Memory B cell (primary cell): ENCODE results near the gene TCF25.
"Not testable (repeated sequence)": the region's sequence is repeated elsewhere in the genome, so short reads cannot be mapped to it uniquely, and the experiment has no call there.

Experiments used
- ATAC-seq: fragments of 150-1000 bp; cut with Tn5 transposase; 2 replicates; pipeline ENCODE4 v1.10.0; 2021; ENCODE audit warnings: low read depth, mild to moderate bottlenecking, moderate library complexity
- DNase-seq, 2 donors: peaks; one replicate each; pipeline ENCODE4 v3.0.0; 2022; ENCODE audit warnings: low spot score in 2 of 2
- H3K27ac Mint-ChIP-seq: one replicate; pipeline ENCODE4 v1.8.0; 2022; ENCODE audit warnings: mild to moderate bottlenecking, moderate library complexity, mixed read lengths
- H3K27me3 Mint-ChIP-seq: one replicate; pipeline ENCODE4 v1.8.0; 2022; ENCODE audit warnings: mixed read lengths
- H3K36me3 Mint-ChIP-seq: one replicate; pipeline ENCODE4 v1.8.0; 2022; ENCODE audit warnings: mild to moderate bottlenecking, mixed read lengths
- H3K4me1 Mint-ChIP-seq: one replicate; pipeline ENCODE4 v1.8.0; 2022; ENCODE audit warnings: mixed read lengths
- H3K4me3 Mint-ChIP-seq: one replicate; pipeline ENCODE4 v1.8.0; 2022; ENCODE audit warnings: mild to moderate bottlenecking, moderate library complexity, mixed read lengths
- H3K9me3 Mint-ChIP-seq: one replicate; pipeline ENCODE4 v1.8.0; 2022; ENCODE audit warnings: mixed read lengths

The TCF25 gene, protein sequence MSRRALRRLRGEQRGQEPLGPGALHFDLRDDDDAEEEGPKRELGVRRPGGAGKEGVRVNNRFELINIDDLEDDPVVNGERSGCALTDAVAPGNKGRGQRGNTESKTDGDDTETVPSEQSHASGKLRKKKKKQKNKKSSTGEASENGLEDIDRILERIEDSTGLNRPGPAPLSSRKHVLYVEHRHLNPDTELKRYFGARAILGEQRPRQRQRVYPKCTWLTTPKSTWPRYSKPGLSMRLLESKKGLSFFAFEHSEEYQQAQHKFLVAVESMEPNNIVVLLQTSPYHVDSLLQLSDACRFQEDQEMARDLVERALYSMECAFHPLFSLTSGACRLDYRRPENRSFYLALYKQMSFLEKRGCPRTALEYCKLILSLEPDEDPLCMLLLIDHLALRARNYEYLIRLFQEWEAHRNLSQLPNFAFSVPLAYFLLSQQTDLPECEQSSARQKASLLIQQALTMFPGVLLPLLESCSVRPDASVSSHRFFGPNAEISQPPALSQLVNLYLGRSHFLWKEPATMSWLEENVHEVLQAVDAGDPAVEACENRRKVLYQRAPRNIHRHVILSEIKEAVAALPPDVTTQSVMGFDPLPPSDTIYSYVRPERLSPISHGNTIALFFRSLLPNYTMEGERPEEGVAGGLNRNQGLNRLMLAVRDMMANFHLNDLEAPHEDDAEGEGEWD

DNA sequence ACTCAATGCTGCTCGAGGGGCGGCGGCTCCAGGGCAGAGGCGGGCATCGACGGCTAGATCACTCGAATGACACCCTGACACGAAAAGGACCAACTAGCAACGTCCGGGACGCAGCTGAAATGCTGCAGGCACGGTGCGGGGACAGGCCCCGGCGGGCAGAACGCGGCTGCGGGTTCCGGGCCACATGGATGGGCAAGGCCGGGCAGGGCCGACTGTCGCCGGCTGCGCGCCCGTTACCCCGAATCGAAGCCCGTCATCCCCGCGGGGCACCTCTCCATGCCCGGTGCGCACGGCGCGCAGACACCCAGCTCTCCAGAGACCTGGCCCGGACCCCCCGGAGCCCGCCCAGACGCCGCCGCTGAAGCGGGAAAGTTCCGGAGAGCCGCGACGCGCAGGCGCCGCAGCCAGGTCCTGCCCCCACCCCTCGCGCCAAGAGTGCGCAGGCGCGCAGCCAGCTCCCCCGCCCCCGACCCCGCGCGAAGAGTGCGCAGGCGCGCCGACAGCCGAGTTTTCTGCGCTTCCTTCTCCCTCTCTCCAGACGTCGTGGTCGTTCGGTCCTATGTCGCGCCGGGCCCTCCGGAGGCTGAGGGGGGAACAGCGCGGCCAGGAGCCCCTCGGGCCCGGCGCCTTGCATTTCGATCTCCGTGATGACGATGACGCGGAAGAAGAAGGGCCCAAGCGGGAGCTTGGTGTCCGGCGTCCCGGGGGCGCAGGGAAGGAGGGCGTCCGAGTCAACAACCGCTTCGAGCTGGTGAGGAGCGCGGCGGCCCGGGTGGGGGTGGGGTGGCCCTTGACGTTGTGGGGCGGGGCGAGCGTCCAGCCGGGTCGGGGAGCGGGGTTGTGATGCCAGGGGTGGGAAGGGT, at the start of gene TCF25:
TCF25 (plus strand) TSS at position 484 of the 863 bp plus-strand sequence; CDS start at position 560, 76 bp downstream.
- peaks cover 8% of the 10 kb centered on the region for H3K4me1 Mint-ChIP-seq
- peak within 1 kb of the TSS; percentile 97 for H3K4me3 Mint-ChIP-seq
- peak within 1 kb of the TSS; percentile 99 for H3K27ac Mint-ChIP-seq
- ATAC-seq (peak; percentile 34), DNase-seq (peak; percentile 75 to 83)
- peaks cover 2% of the 10 kb centered on the region for H3K9me3 Mint-ChIP-seq
- H3K27me3 Mint-ChIP-seq: no peaks in the 10 kb centered on the region
- H3K36me3 Mint-ChIP-seq: peaks cover 5% of the 10 kb centered on the region

GRCh38 chr16:89823824-89824148, 49.6 kb upstream of the TCF25 start:
- DNase-seq, H3K36me3 Mint-ChIP-seq, H3K4me1 Mint-ChIP-seq, ATAC-seq, H3K4me3 Mint-ChIP-seq, H3K9me3 Mint-ChIP-seq, H3K27me3 Mint-ChIP-seq, H3K27ac Mint-ChIP-seq: not testable (repeated sequence)

DNA sequence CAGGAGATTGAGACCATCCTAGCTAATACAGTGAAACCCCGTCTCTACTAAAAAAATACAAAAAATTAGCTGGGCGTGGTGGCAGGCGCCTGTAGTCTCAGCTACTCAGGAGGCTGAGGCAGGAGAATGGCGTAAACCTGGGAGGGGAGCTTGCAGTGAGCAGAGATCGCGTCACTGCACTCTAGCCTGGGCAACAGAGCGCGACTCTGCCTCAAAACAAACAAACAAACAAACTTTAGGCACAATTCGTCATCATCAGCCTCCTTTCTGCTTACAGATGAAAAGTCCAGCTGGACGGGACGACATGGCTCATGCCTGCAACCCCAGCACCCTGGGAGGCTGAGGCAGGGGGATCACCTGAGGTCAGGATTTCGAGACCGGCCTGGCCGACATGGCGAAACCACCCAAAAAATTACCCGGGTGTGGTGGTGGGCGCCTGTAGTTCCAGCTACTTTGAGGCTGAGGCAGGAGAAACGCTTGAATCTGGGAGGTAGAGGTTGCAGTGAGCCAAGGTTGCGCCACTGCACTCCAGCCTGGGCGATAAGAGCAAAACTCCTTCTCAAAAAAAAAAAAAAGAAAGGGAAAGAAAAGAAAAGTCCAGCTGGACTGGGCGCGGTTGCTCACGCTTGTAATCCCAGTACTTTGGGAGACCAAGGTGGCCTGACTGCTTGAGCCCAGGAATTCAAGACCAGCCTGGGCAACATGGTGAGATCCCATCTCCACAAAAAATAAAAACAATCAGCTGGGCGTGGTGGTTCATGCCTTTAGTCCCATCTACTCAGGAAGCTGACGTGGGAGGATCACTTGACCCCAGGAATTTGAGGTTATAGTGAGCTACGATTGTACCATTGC, 46.6 kb upstream of the TCF25 start:
- no peak overlapping the region for H3K4me3 Mint-ChIP-seq
- no peaks in the 10 kb centered on the region for H3K4me1 Mint-ChIP-seq
- no peak overlapping the region for H3K27ac Mint-ChIP-seq
- DNase-seq: no peak
- no peaks in the 10 kb centered on the region for H3K36me3 Mint-ChIP-seq
- H3K27me3 Mint-ChIP-seq: peaks cover 16% of the 10 kb centered on the region
- no peak for ATAC-seq
- H3K9me3 Mint-ChIP-seq: no peaks in the 10 kb centered on the region

DNA sequence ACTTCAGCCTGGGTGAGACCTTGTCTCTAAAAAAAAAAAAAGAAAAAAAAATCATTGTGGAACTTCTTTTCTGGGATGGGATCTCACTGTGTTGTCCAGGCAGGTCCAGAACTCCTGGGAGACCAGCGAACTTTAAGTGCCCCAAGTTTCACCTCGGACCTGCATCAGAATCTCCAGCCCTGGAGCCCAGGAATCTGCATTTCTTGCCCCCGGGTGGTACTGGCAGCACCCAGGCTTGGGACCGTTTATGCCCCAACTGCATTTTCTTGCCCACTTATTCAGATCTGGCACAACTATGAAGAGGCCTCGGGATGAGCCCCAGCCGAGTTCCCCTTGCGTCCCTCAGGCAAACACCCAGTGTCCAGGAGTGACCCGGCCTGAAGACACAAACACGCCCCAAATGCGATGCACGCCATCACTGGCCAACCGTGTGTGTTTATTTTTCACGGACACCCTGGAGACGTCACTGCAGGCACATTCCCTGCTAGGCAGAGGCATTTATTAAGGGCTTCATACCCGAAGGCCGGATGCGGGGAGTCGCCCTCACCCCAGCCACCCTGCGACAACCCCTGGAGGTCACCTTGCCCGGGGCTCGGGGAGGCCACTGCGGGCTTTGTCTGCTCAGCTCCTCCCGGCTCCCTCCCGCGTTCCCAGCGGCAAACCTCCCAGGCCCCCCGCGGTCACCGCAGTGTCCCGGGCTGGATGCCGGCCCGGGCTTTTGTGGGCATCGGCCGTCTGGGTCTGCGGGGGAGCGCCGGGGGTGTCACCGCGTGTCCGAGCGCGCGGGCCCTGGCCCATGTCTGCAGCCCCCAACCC, 45.8 kb upstream of the TCF25 start:
- peak overlapping the region; percentile 29 for H3K4me3 Mint-ChIP-seq
- peaks cover 24% of the 10 kb centered on the region for H3K27me3 Mint-ChIP-seq
- no peaks in the 10 kb centered on the region for H3K9me3 Mint-ChIP-seq
- ATAC-seq (no peak), DNase-seq (no peak)
- H3K4me1 Mint-ChIP-seq: no peaks in the 10 kb centered on the region
- H3K36me3 Mint-ChIP-seq: no peaks in the 10 kb centered on the region
- no peak overlapping the region for H3K27ac Mint-ChIP-seq

DNA sequence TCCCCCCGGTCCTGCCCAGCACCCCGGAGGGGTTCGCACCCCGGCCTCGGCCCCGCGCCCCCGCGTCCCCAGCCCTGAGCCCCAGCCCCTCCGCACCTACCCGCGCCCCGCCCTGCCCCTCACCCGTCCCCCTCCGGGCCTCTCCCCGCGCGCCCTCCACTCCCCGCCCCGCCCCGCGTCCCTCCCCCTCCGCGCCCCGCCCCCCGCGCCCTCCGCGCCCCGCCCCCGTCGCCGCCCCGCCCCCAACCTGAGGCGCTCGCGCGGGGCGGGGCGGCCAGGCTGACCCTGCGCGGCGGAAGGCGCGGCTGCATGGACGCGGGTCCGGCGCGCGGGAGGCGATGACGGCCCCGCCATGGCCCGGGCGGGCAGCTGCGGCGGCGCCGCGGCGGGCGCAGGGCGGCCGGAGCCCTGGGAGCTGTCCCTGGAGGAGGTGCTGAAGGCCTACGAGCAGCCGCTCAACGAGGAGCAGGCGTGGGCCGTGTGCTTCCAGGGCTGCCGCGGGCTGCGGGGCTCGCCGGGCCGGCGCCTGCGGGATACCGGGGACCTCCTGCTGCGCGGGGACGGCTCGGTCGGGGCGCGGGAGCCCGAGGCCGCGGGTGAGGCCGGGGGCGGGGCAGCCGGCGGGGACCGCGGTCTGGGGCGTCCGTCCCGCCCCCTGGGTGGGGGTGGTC, 45.1 kb upstream of the TCF25 start, which contains the start of gene SPIRE2:
SPIRE2 (plus strand) TSS at position 277 of the 671 bp plus-strand sequence; CDS start at position 353, 76 bp downstream.
- DNase-seq: peak; percentile 64 to 72
- Mint-ChIP-seq H3K9me3 (no peaks in the 10 kb centered on the region), H3K4me1 (no peaks in the 10 kb centered on the region), H3K36me3 (no peaks in the 10 kb centered on the region), H3K27me3 (peaks cover 25% of the 10 kb centered on the region), H3K27ac (no peak within 1 kb of the TSS), H3K4me3 (peak within 1 kb of the TSS; percentile 33)
- peak; percentile 95 for ATAC-seq

DNA sequence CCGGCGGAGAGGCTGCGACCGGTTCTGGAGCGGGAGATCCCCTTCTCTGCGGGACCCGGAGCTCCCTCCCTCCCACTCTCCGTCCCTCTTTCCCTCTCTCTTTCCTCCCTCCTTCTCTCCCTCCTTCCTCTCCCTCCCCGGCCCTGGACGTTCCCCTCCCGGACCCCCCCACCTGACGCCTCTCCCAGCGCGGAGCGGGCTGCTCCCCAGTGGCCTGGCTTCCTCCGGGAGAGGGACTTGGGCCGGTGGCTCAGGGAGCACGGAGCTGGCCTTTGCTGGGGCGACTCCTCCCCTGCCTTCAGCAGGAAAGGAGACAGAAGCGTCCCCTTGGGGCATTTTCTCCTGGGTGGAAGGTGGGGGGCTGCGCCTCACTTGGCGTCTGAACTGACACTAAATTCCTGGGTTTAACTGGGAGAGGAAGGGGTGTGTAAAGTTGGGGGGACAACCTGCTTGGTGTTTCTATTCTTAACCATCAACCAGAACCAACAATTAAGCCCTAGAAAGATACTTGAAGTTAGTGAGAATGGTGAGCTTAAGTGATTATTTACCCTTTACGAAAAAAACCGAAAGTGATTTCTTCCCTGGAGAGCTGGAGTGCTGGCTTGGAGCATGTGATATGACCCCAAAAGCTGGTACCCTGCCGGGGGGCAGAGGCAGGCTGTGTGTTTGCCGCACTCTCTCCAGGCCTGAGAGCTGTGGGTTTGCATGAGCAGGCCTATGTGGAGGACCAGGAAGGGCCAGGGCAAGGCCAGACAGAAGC, 44.3 kb upstream of the TCF25 start:
- Mint-ChIP-seq H3K4me1 (no peaks in the 10 kb centered on the region), H3K9me3 (no peaks in the 10 kb centered on the region), H3K36me3 (no peaks in the 10 kb centered on the region), H3K4me3 (peak overlapping the region; percentile 33), H3K27ac (no peak overlapping the region), H3K27me3 (peaks cover 25% of the 10 kb centered on the region)
- ATAC-seq (no peak), DNase-seq (no peak)

- no peak for ATAC-seq
- Mint-ChIP-seq H3K27ac (no peak overlapping the region), H3K27me3 (peaks cover 25% of the 10 kb centered on the region), H3K4me1 (no peaks in the 10 kb centered on the region), H3K4me3 (no peak overlapping the region), H3K9me3 (no peaks in the 10 kb centered on the region), H3K36me3 (no peaks in the 10 kb centered on the region)
- no peak for DNase-seq
Measured at GRCh38 chr16:89829630-89830437, 43.6 kb upstream of the TCF25 start.

DNA sequence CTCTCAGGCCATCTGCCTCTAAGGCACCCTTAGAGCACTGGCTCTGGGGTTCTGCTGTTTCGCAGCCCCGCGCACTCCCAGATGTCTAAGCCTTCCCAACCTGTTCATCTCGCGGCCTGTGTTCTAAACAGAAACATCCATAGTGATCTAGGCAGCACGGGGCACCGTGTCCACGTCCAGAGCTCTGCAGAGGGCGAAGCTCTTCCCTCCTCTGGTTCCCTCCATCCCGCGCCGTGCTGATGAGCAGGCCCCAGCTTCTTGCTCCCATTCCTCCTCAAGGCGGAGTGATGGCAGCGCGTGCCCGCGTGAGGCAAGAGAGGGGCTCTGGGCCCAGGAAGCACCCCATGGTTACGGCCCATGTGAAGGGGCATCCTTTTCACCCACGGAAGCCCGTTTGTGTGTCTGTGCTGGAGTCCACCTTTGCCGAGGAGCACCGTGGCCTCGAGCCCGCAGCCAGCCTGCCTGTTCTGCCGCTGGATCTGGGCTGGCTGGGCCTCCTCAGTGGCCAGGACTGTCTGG, 41.5 kb upstream of the TCF25 start:
- H3K27ac Mint-ChIP-seq: no peak overlapping the region
- no peak for ATAC-seq
- no peaks in the 10 kb centered on the region for H3K36me3 Mint-ChIP-seq
- H3K4me1 Mint-ChIP-seq: no peaks in the 10 kb centered on the region
- H3K27me3 Mint-ChIP-seq: peaks cover 25% of the 10 kb centered on the region
- H3K9me3 Mint-ChIP-seq: no peaks in the 10 kb centered on the region
- no peak overlapping the region for H3K4me3 Mint-ChIP-seq
- DNase-seq: no peak

DNA sequence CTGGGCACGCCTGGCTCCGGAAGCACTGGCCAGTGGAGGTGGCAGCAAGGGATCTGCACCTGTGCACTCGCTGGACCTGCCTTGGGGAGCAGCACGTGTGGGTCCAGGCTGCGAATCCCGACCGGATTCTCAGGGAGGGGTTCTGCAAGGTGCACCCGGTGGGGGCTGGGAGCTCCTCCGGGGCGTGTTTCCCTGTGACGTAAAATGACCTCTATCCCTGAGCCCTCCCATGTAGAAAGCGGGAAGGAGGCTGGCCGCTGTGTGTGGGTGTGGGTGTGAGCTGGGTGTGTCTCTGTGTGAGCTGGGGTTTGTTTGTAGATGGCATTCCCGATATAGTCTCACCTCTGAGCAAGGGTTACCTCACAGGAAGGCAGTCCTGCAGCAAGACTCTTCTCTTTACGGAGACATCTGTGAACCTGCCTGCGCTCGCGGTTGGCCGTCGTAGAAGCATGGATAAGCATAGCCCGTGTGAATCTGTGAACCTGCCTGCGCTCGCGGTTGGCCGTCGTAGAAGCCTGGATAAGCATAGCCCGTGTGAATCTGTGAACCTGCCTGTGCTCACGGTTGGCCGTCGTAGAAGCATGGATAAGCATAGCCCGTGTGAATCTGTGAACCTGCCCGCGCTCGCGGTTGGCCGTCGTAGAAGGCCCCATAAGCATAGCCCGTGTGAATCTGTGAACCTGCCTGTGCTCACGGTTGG, 39.6 kb upstream of the TCF25 start:
- not testable (repeated sequence) for H3K27ac Mint-ChIP-seq, H3K4me3 Mint-ChIP-seq, ATAC-seq, DNase-seq, H3K36me3 Mint-ChIP-seq, H3K4me1 Mint-ChIP-seq, H3K9me3 Mint-ChIP-seq
- H3K27me3 Mint-ChIP-seq: peaks cover 22% of the 10 kb centered on the region

- H3K36me3 Mint-ChIP-seq, H3K4me3 Mint-ChIP-seq, H3K9me3 Mint-ChIP-seq, H3K4me1 Mint-ChIP-seq, ATAC-seq, DNase-seq, H3K27ac Mint-ChIP-seq: not testable (repeated sequence)
- H3K27me3 Mint-ChIP-seq: peaks cover 21% of the 10 kb centered on the region
Measured at GRCh38 chr16:89834813-89835363, 38.5 kb upstream of the TCF25 start.
